Activated B cell treated with CpG ODN at 0.5 μM for 24 hours (primary cell): ENCODE results near the gene BTLA. TPM values are rescaled to one million over a fixed set of nuclear protein-coding genes. Genes with fewer than 3 reads are reported as not detected.

Experiments used
- ATAC-seq: fragments of 200-7000 bp; cut with Tn5 transposase; one replicate; pipeline ENCODE4 v1.10.0; 2021; ENCODE audit warnings: low read depth, mild to moderate bottlenecking, moderate library complexity
- CTCF ChIA-PET: fragments of 350-600 bp; sonication (Branson Sonifier 250); formaldehyde crosslinking; loops from one replicate; lab custom pipeline; 2021; ENCODE audit warnings: antibody characterized with exemption; lab: Charles Lee
- POLR2A ChIA-PET: fragments of 350-600 bp; sonication (Branson Sonifier 250); formaldehyde crosslinking; loops from one replicate; lab custom pipeline; 2021; ENCODE audit warnings: antibody characterized with exemption; lab: Charles Lee
- DNase-seq: peaks from one replicate; pipeline ENCODE4 v3.0.0; 2022
- H3K27ac Mint-ChIP-seq: one replicate; pipeline ENCODE4 v1.8.0; 2020; ENCODE audit warnings: mixed read lengths
- H3K27me3 Mint-ChIP-seq: one replicate; pipeline ENCODE4 v1.8.0; 2021; ENCODE audit warnings: mixed read lengths
- H3K36me3 Mint-ChIP-seq: one replicate; pipeline ENCODE4 v1.8.0; 2021; ENCODE audit warnings: low read depth, mixed read lengths
- H3K4me1 Mint-ChIP-seq: one replicate; pipeline ENCODE4 v1.8.0; 2021; ENCODE audit warnings: mixed read lengths
- H3K4me3 Mint-ChIP-seq: one replicate; pipeline ENCODE4 v1.8.0; 2020; ENCODE audit warnings: mild to moderate bottlenecking, mixed read lengths
- H3K9me3 Mint-ChIP-seq: one replicate; pipeline ENCODE4 v1.8.0; 2020; ENCODE audit warnings: mixed read lengths
- CTCF ChIP-seq: fragments of 200-600 bp; IDR thresholded peaks from one replicate; pipeline ENCODE4 v1.8.0; 2022; ENCODE audit warnings: antibody characterized with exemption, mild to moderate bottlenecking
- intact Hi-C: fragments of 100-400 bp; cut with micrococcal nuclease; formaldehyde crosslinking; loops from one replicate; pipeline ENCODE4 v1.15.1; 2024
- total RNA-seq: library from RNA; stranded (reverse); gene quantifications from 2 replicates; pipeline ENCODE4 v1.2.3, GENCODE V29; 2022

BTLA gene
- total RNA-seq, 1 donor from 2014 or later: 53.2 TPM

GRCh38 chr3:112476346-112476745, 22.9 kb downstream of the BTLA start:
- ChIA-PET POLR2A (interaction anchor here (0.9 to 4.4 kb wide), 3 partner anchors 11 to 22 kb away, joined by 3 to 27 read pairs (median 4); partner anchors contain the start of gene BTLA), CTCF (no interaction called here)
- intact Hi-C loops: no loop called here
- no peak for ATAC-seq
- no peaks in the 10 kb centered on the region for H3K27me3 Mint-ChIP-seq
- no peak overlapping the region for H3K4me3 Mint-ChIP-seq
- peaks cover 88% of the 10 kb centered on the region for H3K4me1 Mint-ChIP-seq
- DNase-seq: no peak
- peaks cover 89% of the 10 kb centered on the region for H3K36me3 Mint-ChIP-seq
- H3K9me3 Mint-ChIP-seq: peaks cover 6% of the 10 kb centered on the region
- TF ChIP-seq CTCF: no peak
- peak overlapping the region; percentile 47 for H3K27ac Mint-ChIP-seq

- Mint-ChIP-seq H3K4me3 (peak overlapping the region; percentile 2), H3K36me3 (peaks cover 91% of the 10 kb centered on the region), H3K27me3 (no peaks in the 10 kb centered on the region), H3K27ac (peak overlapping the region; percentile 70), H3K9me3 (no peaks in the 10 kb centered on the region), H3K4me1 (peaks cover 88% of the 10 kb centered on the region)
- no peak for ATAC-seq
- intact Hi-C loops: loop anchor here (2.0 to 5.0 kb wide), 2 partner anchors 14 to 1273 kb away; partner anchors contain the start of genes ATP6V1A and NAA50
- ChIA-PET CTCF (no interaction called here), POLR2A (interaction anchor here (0.7 to 4.4 kb wide), 2 partner anchors 24 to 1838 kb away, joined by 4 to 27 read pairs; partner anchors contain the start of gene BTLA)
- TF ChIP-seq CTCF: no peak
- DNase-seq: no peak
Observed at GRCh38 chr3:112474796-112475195, 24.5 kb downstream of the BTLA start.

GRCh38 chr3:112472691-112473090, 26.6 kb downstream of the BTLA start:
- CTCF ChIA-PET: no interaction called here
- no peak for TF ChIP-seq CTCF
- H3K9me3 Mint-ChIP-seq: no peaks in the 10 kb centered on the region
- POLR2A ChIA-PET: interaction anchor here (1.1 to 1.6 kb wide), 3 partner anchors 8 to 27 kb away, joined by 3 to 10 read pairs (median 5); partner anchors contain the start of gene BTLA
- peak overlapping the region; percentile 98 for H3K27ac Mint-ChIP-seq
- H3K27me3 Mint-ChIP-seq: no peaks in the 10 kb centered on the region
- intact Hi-C loops: loop anchor here (1.0 to 5.0 kb wide), 6 partner anchors 7 to 1275 kb away; partner anchors contain the start of genes ATP6V1A, BTLA and NAA50
- H3K4me3 Mint-ChIP-seq: peak overlapping the region; percentile 82
- DNase-seq: no peak
- H3K36me3 Mint-ChIP-seq: peaks cover 91% of the 10 kb centered on the region
- H3K4me1 Mint-ChIP-seq: peaks cover 90% of the 10 kb centered on the region
- no peak for ATAC-seq

GRCh38 chr3:112471596-112472325, 27.5 kb downstream of the BTLA start:
- intact Hi-C loops: loop anchor here (2.0 to 5.0 kb wide), 3 partner anchors 27 to 1276 kb away; partner anchors contain the start of genes ATP6V1A, BTLA and NAA50
- Mint-ChIP-seq H3K4me3 (peak overlapping the region; percentile 46), H3K9me3 (no peaks in the 10 kb centered on the region), H3K27me3 (no peaks in the 10 kb centered on the region), H3K27ac (peak overlapping the region; percentile 98), H3K36me3 (peaks cover 89% of the 10 kb centered on the region), H3K4me1 (peaks cover 89% of the 10 kb centered on the region)
- TF ChIP-seq CTCF: no peak
- DNase-seq (no peak), ATAC-seq (no peak)
- ChIA-PET POLR2A (interaction anchor here (1.6 to 1.7 kb wide), 2 partner anchors 7 to 27 kb away, joined by 5 to 8 read pairs; partner anchors contain the start of gene BTLA), CTCF (no interaction called here)

- Mint-ChIP-seq H3K36me3 (peaks cover 88% of the 10 kb centered on the region), H3K27ac (peak overlapping the region; percentile 98), H3K9me3 (no peaks in the 10 kb centered on the region), H3K4me1 (peaks cover 91% of the 10 kb centered on the region), H3K4me3 (no peak overlapping the region), H3K27me3 (no peaks in the 10 kb centered on the region)
- CTCF ChIA-PET: no interaction called here
- no peak for ATAC-seq
- DNase-seq: no peak
- TF ChIP-seq CTCF: no peak
- POLR2A ChIA-PET: interaction anchor here (0.6 to 1.7 kb wide), 2 partner anchors 28 to 138 kb away, joined by 3 to 8 read pairs; partner anchors contain the start of genes BTLA and CD200
- intact Hi-C loops: loop anchor here (5.0 kb wide), 1 partner anchor 1277 kb away; the partner anchor contains the start of genes ATP6V1A and NAA50
Observed at GRCh38 chr3:112470788-112471187, 28.5 kb downstream of the BTLA start.
